NOMO-1 (cell line): Measurements from ENCODE around the gene APBA1.

Experiments used
- DNase-seq, 2 experiments: peaks; one replicate each; lab custom pipeline; 2025; ENCODE audit not compliant: unreplicated experiment in 2 of 2; lab: John Stamatoyannopoulos, UW

Gene APBA1

DNA sequence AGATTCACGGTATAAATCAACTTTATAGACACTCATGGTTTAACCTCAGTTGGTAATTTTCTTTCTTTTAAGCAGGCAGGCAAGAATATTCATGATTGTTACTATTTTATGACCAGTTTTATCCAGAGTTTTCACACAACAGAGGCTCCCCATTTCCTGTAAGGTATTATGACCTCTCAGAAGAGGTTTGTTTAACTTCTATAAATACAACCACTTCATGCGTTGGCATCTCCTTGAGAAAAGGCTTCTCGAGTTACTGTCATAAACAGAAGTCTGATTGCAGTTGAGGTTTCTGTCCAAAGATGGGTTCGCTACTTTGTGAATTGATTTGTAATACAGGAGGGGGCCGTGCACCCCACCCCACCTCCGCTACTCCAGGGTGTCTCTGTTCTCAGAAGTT, 291.9 kb downstream of the APBA1 start:
- no peak for DNase-seq

- DNase-seq = no peak
Measured at GRCh38 chr9:69379270-69379982, 292.7 kb downstream of the APBA1 start.

DNA sequence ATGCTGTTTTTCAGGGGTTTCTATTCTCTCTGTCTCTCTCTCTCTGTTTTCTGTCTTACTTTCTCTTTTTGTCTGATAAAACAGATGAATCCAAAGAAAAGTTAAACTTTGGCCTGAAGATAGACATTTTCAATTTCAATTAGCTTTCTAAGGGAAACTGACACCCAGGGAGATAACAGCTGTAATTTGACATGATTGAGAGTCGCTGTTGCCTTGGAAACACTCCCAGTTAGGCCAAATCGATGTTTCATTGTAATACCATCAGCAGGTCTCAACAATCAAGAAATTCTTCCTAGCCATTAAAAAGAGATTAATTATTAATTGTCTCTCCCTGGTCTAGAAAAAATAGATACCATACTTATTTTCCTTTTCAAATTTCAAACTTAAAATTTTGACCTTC, 294.2 kb downstream of the APBA1 start:
- no peak for DNase-seq
